Purkinje cell (primary cell): ENCODE results near the gene CTXND2. TPM values are rescaled to one million over a fixed set of nuclear protein-coding genes. Genes with fewer than 3 reads are reported as not detected.

Source experiments
- polyA plus RNA-seq: library from polyadenylated mRNA; unstranded; fragments of >200 nt; fragmentation: Nextera tagmentation; gene quantifications from 2 replicates; pipeline ENCODE4 v1.2.1, GENCODE V29; 2014

Gene CTXND2
- not detected in 2 replicates for polyA plus RNA-seq

DNA sequence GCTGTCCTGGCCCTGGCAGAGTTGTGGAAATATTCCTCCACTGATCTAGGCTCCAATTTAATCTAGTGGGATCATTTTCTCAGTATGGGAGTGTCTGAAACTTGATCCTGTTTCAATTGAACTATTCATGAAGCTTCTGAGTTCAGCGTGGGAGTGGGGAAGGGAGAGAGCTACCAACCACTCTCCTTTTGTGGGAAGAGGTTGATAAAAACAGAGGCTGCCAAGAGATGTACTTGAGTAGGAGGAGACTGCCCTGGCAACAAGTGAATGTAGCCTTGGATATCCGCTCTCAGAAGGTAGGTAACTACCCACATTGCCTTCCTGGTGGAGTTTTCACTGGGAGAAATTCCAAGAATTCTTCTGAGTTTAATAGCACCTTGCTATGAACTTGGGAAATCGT is at the start of gene CTXND2:
TSS of gene CTXND2 (plus strand) at position 119 of the 400 bp plus-strand sequence. CDS start 25,179 bp downstream, outside the sequence.

GRCh38 chr1:150926097-150926741 is 39.3 kb downstream of the CTXND2 start, which contains the start of gene SETDB1:
SETDB1 (plus strand) TSS chr1:150926363; CDS start chr1:150927715, 1,352 bp downstream.

Other genes starting within 250 kb of the CTXND2 start
- gene GOLPH3L, start 190.0 kb upstream of the CTXND2 start, polyA plus RNA-seq: 14.7 and 18.5 TPM in 2 replicates
- not detected in 2 replicates for gene HORMAD1, start 166.2 kb upstream of the CTXND2 start, polyA plus RNA-seq
- 0.66 and 1.7 TPM in 2 replicates for gene CTSS, start 121.4 kb upstream of the CTXND2 start, polyA plus RNA-seq
- 3.8 and 11.7 TPM in 2 replicates for gene CTSK, start 78.9 kb upstream of the CTXND2 start, polyA plus RNA-seq
- gene ARNT, start 10.5 kb upstream of the CTXND2 start, polyA plus RNA-seq: 13.5 and 18.7 TPM in 2 replicates
- gene SETDB1, start 39.2 kb downstream of the CTXND2 start, polyA plus RNA-seq: 7.4 and 12.1 TPM in 2 replicates
- gene CERS2, start 87.7 kb downstream of the CTXND2 start, polyA plus RNA-seq: 2.0 and 2.5 TPM in 2 replicates
- gene ANXA9, start 95.2 kb downstream of the CTXND2 start, polyA plus RNA-seq: not detected in 2 replicates
- gene MINDY1, start 119.8 kb downstream of the CTXND2 start, polyA plus RNA-seq: 0.55 and 1.1 TPM in 2 replicates
- 13.0 and 22.9 TPM in 2 replicates for gene PRUNE1, start 121.3 kb downstream of the CTXND2 start, polyA plus RNA-seq
- gene BNIPL, start 149.4 kb downstream of the CTXND2 start, polyA plus RNA-seq: 0.26 and 0.60 TPM in 2 replicates
- gene C1orf56, start 160.6 kb downstream of the CTXND2 start, polyA plus RNA-seq: 12.8 and 18.3 TPM in 2 replicates
- 11.7 and 17.5 TPM in 2 replicates for gene CDC42SE1, start 172.5 kb downstream of the CTXND2 start, polyA plus RNA-seq
- 149 and 204 TPM in 2 replicates for gene MLLT11, start 173.3 kb downstream of the CTXND2 start, polyA plus RNA-seq
- 3.0 and 6.1 TPM in 2 replicates for gene GABPB2, start 183.6 kb downstream of the CTXND2 start, polyA plus RNA-seq